Putamen (tissue), 1 donor: Measurements from ENCODE around the gene COX4I2.
"Not testable (repeated sequence)": the region's sequence is repeated elsewhere in the genome, so short reads cannot be mapped to it uniquely, and the experiment has no call there.

Experiments
- DNase-seq: peaks from one replicate; pipeline ENCODE4 v3.0.0-alpha.2; 2016; ENCODE audit warnings: low spot score

Gene COX4I2

GRCh38 chr20:31607640-31608250 lies 30.0 kb upstream of the COX4I2 start:
- DNase-seq = no peak

- no peak for DNase-seq
Measured at GRCh38 chr20:31608251-31608945, 29.3 kb upstream of the COX4I2 start.

- not testable (repeated sequence) for DNase-seq
Measured at GRCh38 chr20:31612271-31612640, 25.5 kb upstream of the COX4I2 start.

- DNase-seq = no peak
Measured at GRCh38 chr20:31615416-31615815, 22.3 kb upstream of the COX4I2 start.

GRCh38 chr20:31617432-31618104 lies 20.1 kb upstream of the COX4I2 start:
- no peak for DNase-seq

- DNase-seq = no peak
Measured at GRCh38 chr20:31620246-31620645, 17.5 kb upstream of the COX4I2 start.

GRCh38 chr20:31623123-31623505 lies 14.6 kb upstream of the COX4I2 start:
- DNase-seq = not testable (repeated sequence)

GRCh38 chr20:31626534-31626933 lies 11.2 kb upstream of the COX4I2 start:
- DNase-seq = not testable (repeated sequence)

- DNase-seq = not testable (repeated sequence)
Measured at GRCh38 chr20:31628057-31628456, 9.7 kb upstream of the COX4I2 start.

GRCh38 chr20:31630187-31630790 lies 7.4 kb upstream of the COX4I2 start:
- DNase-seq = no peak

GRCh38 chr20:31632548-31633338 lies 5.0 kb upstream of the COX4I2 start:
- DNase-seq = no peak

GRCh38 chr20:31633339-31633914 lies 4.3 kb upstream of the COX4I2 start:
- no peak for DNase-seq

GRCh38 chr20:31638317-31638716 lies 605 bp downstream of the COX4I2 start:
- DNase-seq = no peak

- DNase-seq = no peak
Measured at GRCh38 chr20:31638816-31639215, 1.1 kb downstream of the COX4I2 start.

GRCh38 chr20:31640259-31640658 lies 2.5 kb downstream of the COX4I2 start:
- no peak for DNase-seq

- no peak for DNase-seq
Measured at GRCh38 chr20:31641391-31641790, 3.7 kb downstream of the COX4I2 start.

GRCh38 chr20:31642837-31643236 lies 5.1 kb downstream of the COX4I2 start:
- no peak for DNase-seq

GRCh38 chr20:31643522-31643921 lies 5.8 kb downstream of the COX4I2 start:
- no peak for DNase-seq

- DNase-seq = no peak
Measured at GRCh38 chr20:31644701-31645100, 7.0 kb downstream of the COX4I2 start.

GRCh38 chr20:31648104-31648503 lies 10.4 kb downstream of the COX4I2 start:
- not testable (repeated sequence) for DNase-seq

- no peak for DNase-seq
Measured at GRCh38 chr20:31652917-31653396, 15.2 kb downstream of the COX4I2 start.

GRCh38 chr20:31653561-31653960 lies 15.8 kb downstream of the COX4I2 start:
- no peak for DNase-seq
